GM21367 (cell line): ENCODE results near the gene REPS2.

Experiments used
- ATAC-seq: cut with Tn5 transposase; IDR thresholded peaks from one replicate; pipeline ENCODE4 v1.9.1; 2021; ENCODE audit not compliant: unreplicated experiment

The REPS2 gene

GRCh38 chrX:17078031-17078720 lies 131.7 kb downstream of the REPS2 start:
- no peak for ATAC-seq

GRCh38 chrX:17081511-17081910 lies 135.1 kb downstream of the REPS2 start:
- ATAC-seq, result no peak

GRCh38 chrX:17081968-17082367 lies 135.5 kb downstream of the REPS2 start:
- ATAC-seq, result no peak

GRCh38 chrX:17082831-17083230 lies 136.4 kb downstream of the REPS2 start:
- no peak for ATAC-seq

- ATAC-seq, result no peak
These were observed 139.9 kb downstream of the REPS2 start for GRCh38 chrX:17086317-17086716.

GRCh38 chrX:17095161-17095560 lies 148.7 kb downstream of the REPS2 start:
- no peak for ATAC-seq

- ATAC-seq, result no peak
These were observed 152.2 kb downstream of the REPS2 start for GRCh38 chrX:17098516-17099247.

GRCh38 chrX:17104433-17104832 lies 158.0 kb downstream of the REPS2 start:
- no peak for ATAC-seq

- ATAC-seq, result no peak
These were observed 174.4 kb downstream of the REPS2 start for GRCh38 chrX:17120816-17121215.

- ATAC-seq, result no peak
These were observed 207.5 kb downstream of the REPS2 start for GRCh38 chrX:17154001-17154400.

GRCh38 chrX:17160975-17161374 lies 214.5 kb downstream of the REPS2 start:
- no peak for ATAC-seq

GRCh38 chrX:17161991-17162390 lies 215.5 kb downstream of the REPS2 start:
- no peak for ATAC-seq

- ATAC-seq, result no peak
These were observed 217.6 kb downstream of the REPS2 start for GRCh38 chrX:17164079-17164478.

GRCh38 chrX:17164941-17165340 lies 218.5 kb downstream of the REPS2 start:
- ATAC-seq, result no peak

GRCh38 chrX:17167915-17168314 lies 221.5 kb downstream of the REPS2 start:
- ATAC-seq, result no peak

- no peak for ATAC-seq
These were observed 224.5 kb downstream of the REPS2 start for GRCh38 chrX:17170973-17171372.

GRCh38 chrX:17174671-17175070 lies 228.2 kb downstream of the REPS2 start:
- no peak for ATAC-seq

GRCh38 chrX:17182317-17182716 lies 235.9 kb downstream of the REPS2 start:
- no peak for ATAC-seq

- no peak for ATAC-seq
These were observed 237.1 kb downstream of the REPS2 start for GRCh38 chrX:17183566-17183965.

GRCh38 chrX:17185431-17185830 lies 239.0 kb downstream of the REPS2 start:
- no peak for ATAC-seq

GRCh38 chrX:17187136-17187756 lies 240.8 kb downstream of the REPS2 start:
- ATAC-seq, result no peak

- ATAC-seq, result no peak
These were observed 245.6 kb downstream of the REPS2 start for GRCh38 chrX:17192106-17192505.
